ENCODE measurements around the gene YARS2. TPM values are rescaled to one million over a fixed set of nuclear protein-coding genes. Genes with fewer than 3 reads are reported as not detected.

YARS2 gene
- total and polyA plus RNA-seq, 10 donors: 13.2 to 23.5 (median 15.1) TPM

DNA sequence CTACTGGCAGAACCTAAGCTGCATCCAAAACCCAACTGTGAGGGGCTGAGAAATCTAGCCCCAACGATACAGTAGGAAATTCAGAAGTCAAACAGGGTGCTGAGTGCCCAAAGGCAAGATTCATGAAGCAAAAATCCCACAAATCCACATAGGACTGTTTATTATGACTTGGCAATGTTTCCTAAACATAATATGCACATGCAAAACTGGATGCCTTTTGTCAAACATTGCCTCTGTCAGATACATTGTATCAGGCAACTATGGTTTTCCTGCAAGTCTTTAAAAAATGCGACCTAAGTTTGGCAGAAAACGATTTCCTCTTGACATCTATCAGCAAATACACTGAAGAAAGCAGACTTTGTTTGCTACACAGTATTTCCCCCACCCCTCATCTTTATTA lies 27.3 kb upstream of the YARS2 start:
- no peak overlapping the region for H3K4me3 ChIP-seq
- no peaks in the 10 kb centered on the region for H3K36me3 ChIP-seq
- H3K9me3 ChIP-seq: no peaks in the 10 kb centered on the region
- 53 to 67% (median 58%) methylated on average over 3 of the region's 3 CpGs for WGBS, 5 donors
- intact Hi-C loops (cut with DNase I; ENCODE audit: low total_unique reads): no loop called here
- TF ChIP-seq POLR2AphosphoS5 (IDR thresholded peaks at IDR 0.05) (no peak), POLR2A (IDR thresholded peaks at IDR 0.05) (no peak)
- TF ChIP-seq, protein P1, sequence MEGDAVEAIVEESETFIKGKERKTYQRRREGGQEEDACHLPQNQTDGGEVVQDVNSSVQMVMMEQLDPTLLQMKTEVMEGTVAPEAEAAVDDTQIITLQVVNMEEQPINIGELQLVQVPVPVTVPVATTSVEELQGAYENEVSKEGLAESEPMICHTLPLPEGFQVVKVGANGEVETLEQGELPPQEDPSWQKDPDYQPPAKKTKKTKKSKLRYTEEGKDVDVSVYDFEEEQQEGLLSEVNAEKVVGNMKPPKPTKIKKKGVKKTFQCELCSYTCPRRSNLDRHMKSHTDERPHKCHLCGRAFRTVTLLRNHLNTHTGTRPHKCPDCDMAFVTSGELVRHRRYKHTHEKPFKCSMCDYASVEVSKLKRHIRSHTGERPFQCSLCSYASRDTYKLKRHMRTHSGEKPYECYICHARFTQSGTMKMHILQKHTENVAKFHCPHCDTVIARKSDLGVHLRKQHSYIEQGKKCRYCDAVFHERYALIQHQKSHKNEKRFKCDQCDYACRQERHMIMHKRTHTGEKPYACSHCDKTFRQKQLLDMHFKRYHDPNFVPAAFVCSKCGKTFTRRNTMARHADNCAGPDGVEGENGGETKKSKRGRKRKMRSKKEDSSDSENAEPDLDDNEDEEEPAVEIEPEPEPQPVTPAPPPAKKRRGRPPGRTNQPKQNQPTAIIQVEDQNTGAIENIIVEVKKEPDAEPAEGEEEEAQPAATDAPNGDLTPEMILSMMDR (IDR thresholded peaks at IDR 0.05 in 8 of 11, conservative IDR thresholded peaks at IDR 0.05 in 3 of 11): no peak
- peaks cover 0 to 27% (median 0%) of the 10 kb centered on the region in 7 donors for H3K27me3 ChIP-seq (replicated peaks in 1 of 7)
- peaks cover 0 to 9% (median 2%) of the 10 kb centered on the region in 6 donors for H3K4me1 ChIP-seq
- H3K27ac ChIP-seq: no peak overlapping the region
- DNase-seq: no peak

DNA sequence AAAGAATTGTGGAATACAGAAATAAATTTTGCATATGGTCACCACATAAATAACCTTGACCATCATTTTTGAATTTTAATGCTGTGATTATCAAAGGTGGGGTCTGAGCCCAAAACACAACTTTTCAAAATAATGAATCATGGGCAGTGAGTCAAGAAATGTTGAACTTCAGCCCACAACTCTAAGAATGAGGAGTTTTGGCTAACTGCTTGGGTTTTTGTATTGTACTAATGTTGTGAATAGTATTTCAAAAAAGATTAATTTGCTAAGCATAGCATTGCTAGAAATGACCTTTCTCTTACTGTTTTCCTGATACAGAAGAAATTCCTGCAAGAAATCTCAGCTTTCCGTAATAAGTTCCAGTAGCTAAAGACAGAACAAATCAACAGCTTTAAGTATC lies 24.4 kb upstream of the YARS2 start:
- Histone ChIP-seq H3K4me1 (peaks cover 0 to 9% (median 2%) of the 10 kb centered on the region in 6 donors), H3K4me3 (no peak overlapping the region), H3K36me3 (no peaks in the 10 kb centered on the region), H3K9me3 (no peaks in the 10 kb centered on the region), H3K27ac (no peak overlapping the region), H3K27me3 (replicated peaks in 1 of 7) (peaks cover 0 to 33% (median 0%) of the 10 kb centered on the region in 7 donors)
- DNase-seq: no peak
- TF ChIP-seq POLR2AphosphoS5 (IDR thresholded peaks at IDR 0.05) (no peak), POLR2A (IDR thresholded peaks at IDR 0.05) (no peak)
- TF ChIP-seq, protein P1 (IDR thresholded peaks at IDR 0.05 in 8 of 11, conservative IDR thresholded peaks at IDR 0.05 in 3 of 11): no peak
- WGBS, 5 donors: 46 to 78% (median 64%) methylated on average over 1 of the region's 1 CpG
- intact Hi-C loops (cut with DNase I; ENCODE audit: low total_unique reads): no loop called here

DNA sequence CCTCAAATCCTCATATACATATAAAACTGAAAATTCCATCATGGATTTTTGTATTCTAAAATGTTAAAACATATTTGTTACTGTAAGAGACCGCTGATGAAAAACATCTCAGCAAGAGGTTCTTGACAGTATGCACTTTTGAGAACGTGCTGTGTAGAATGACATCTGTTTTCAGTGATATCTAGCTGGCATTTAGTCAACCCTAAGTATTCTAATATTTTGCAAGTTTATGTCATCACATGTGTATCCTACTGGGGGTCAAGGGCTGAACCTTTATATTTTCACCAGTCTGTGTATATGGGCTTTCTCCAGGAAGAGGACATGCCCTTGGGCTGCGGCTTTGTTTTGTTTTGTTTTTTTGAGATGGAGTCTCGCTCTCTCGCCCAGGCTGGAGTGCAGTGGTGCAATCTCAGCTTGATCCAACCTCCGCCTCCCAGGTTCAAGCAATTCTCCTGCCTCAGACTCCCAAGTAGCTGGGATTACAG lies 22.0 kb upstream of the YARS2 start:
- no peak overlapping the region for H3K27ac ChIP-seq
- WGBS, 5 donors: 53 to 73% (median 63%) methylated on average over 6 of the region's 6 CpGs
- H3K4me1 ChIP-seq: peaks cover 0 to 9% (median 2%) of the 10 kb centered on the region in 6 donors
- no peaks in the 10 kb centered on the region for H3K9me3 ChIP-seq
- H3K4me3 ChIP-seq: no peak overlapping the region
- TF ChIP-seq, protein P1 (IDR thresholded peaks at IDR 0.05 in 8 of 11, conservative IDR thresholded peaks at IDR 0.05 in 3 of 11): no peak
- TF ChIP-seq POLR2AphosphoS5 (IDR thresholded peaks at IDR 0.05): no peak
- TF ChIP-seq POLR2A (IDR thresholded peaks at IDR 0.05): no peak
- DNase-seq: no peak
- H3K36me3 ChIP-seq: no peaks in the 10 kb centered on the region
- peaks cover 0 to 44% (median 0%) of the 10 kb centered on the region in 7 donors for H3K27me3 ChIP-seq (replicated peaks in 1 of 7)
- intact Hi-C loops (cut with DNase I; ENCODE audit: low total_unique reads): no loop called here

DNA sequence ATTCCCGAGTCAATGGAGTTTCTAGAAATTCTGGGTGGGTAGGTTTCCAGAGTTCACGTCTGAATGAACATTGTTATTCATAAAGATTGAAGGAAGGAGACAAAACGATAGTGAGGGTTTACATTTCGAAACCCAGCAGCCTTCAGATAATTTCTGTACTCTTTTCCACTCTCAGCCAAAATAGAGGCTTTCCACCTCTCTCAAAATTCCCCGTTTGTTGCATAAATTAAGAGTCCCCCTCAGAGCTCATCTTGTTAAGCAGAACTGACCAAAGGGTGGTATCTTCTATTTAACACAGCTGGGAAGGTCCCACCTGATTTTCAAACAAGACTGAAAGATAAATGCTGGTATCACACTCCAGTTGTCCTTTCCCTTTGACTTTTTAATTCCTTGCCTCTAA lies 21.5 kb upstream of the YARS2 start:
- Histone ChIP-seq H3K27ac (no peak overlapping the region), H3K27me3 (replicated peaks in 1 of 7) (peaks cover 0 to 43% (median 0%) of the 10 kb centered on the region in 7 donors), H3K4me3 (no peak overlapping the region), H3K36me3 (no peaks in the 10 kb centered on the region), H3K4me1 (peaks cover 0 to 9% (median 2%) of the 10 kb centered on the region in 6 donors), H3K9me3 (no peaks in the 10 kb centered on the region)
- TF ChIP-seq POLR2AphosphoS5 (IDR thresholded peaks at IDR 0.05): no peak
- TF ChIP-seq, protein P1 (IDR thresholded peaks at IDR 0.05 in 8 of 11, conservative IDR thresholded peaks at IDR 0.05 in 3 of 11): no peak
- no peak for TF ChIP-seq POLR2A (IDR thresholded peaks at IDR 0.05)
- WGBS, 5 donors: 52 to 71% (median 65%) methylated on average over 5 of the region's 5 CpGs
- intact Hi-C loops (cut with DNase I; ENCODE audit: low total_unique reads): no loop called here
- DNase-seq: no peak

Measured in spleen (tissue), 11 donors.